ENCODE results near the gene GRIN3A.

Gene GRIN3A

GRCh38 chr9:101626295-101626694, 112.2 kb downstream of the GRIN3A start:
- ATAC-seq (ENCODE audit: insufficient read depth, low read depth) (no peak), DNase-seq (no peak)
- Histone ChIP-seq H2AFZ (ENCODE audit: low read depth, low read length) (no peak overlapping the region), H3K79me2 (ENCODE audit: insufficient read depth, low read length) (no peaks in the 10 kb centered on the region), H3K4me2 (ENCODE audit: insufficient read depth, low read length) (no peak overlapping the region), H3K9me3 (ENCODE audit: insufficient read depth, low read length, severe bottlenecking) (no peaks in the 10 kb centered on the region), H3K27ac (ENCODE audit: low read length) (no peak overlapping the region), H3K36me3 (ENCODE audit: insufficient read depth, low read length) (no peaks in the 10 kb centered on the region), H3K9ac (ENCODE audit: low read depth, low read length) (no peak overlapping the region), H3K27me3 (ENCODE audit: insufficient read depth, low read length, poor library complexity) (no peaks in the 10 kb centered on the region), H3K4me1 (ENCODE audit: insufficient read depth, low read length) (no peaks in the 10 kb centered on the region), H4K20me1 (ENCODE audit: insufficient read depth, low read length) (no peaks in the 10 kb centered on the region), H3K4me3 (ENCODE audit: low read depth in 1 of 2, low read length in 2 of 2) (no peak overlapping the region)
- TF ChIP-seq EZH2 (IDR thresholded peaks at IDR 0.05; ENCODE audit: borderline replicate concordance, low read depth, low read length, severe bottlenecking) (no peak), CTCF (IDR thresholded peaks at IDR 0.05; ENCODE audit: borderline replicate concordance, extremely low read depth, low read length, poor library complexity, severe bottlenecking) (no peak)

GRCh38 chr9:101625876-101626275, 112.6 kb downstream of the GRIN3A start:
- ATAC-seq (ENCODE audit: insufficient read depth, low read depth) (no peak), DNase-seq (no peak)
- TF ChIP-seq EZH2 (IDR thresholded peaks at IDR 0.05; ENCODE audit: borderline replicate concordance, low read depth, low read length, severe bottlenecking) = no peak
- no peak for TF ChIP-seq CTCF (IDR thresholded peaks at IDR 0.05; ENCODE audit: borderline replicate concordance, extremely low read depth, low read length, poor library complexity, severe bottlenecking)
- Histone ChIP-seq H3K4me3 (ENCODE audit: low read depth in 1 of 2, low read length in 2 of 2) (no peak overlapping the region), H3K27me3 (ENCODE audit: insufficient read depth, low read length, poor library complexity) (no peaks in the 10 kb centered on the region), H3K4me1 (ENCODE audit: insufficient read depth, low read length) (no peaks in the 10 kb centered on the region), H2AFZ (ENCODE audit: low read depth, low read length) (no peak overlapping the region), H3K27ac (ENCODE audit: low read length) (no peak overlapping the region), H4K20me1 (ENCODE audit: insufficient read depth, low read length) (no peaks in the 10 kb centered on the region), H3K79me2 (ENCODE audit: insufficient read depth, low read length) (no peaks in the 10 kb centered on the region), H3K4me2 (ENCODE audit: insufficient read depth, low read length) (no peak overlapping the region), H3K9me3 (ENCODE audit: insufficient read depth, low read length, severe bottlenecking) (no peaks in the 10 kb centered on the region), H3K9ac (ENCODE audit: low read depth, low read length) (no peak overlapping the region), H3K36me3 (ENCODE audit: insufficient read depth, low read length) (no peaks in the 10 kb centered on the region)

- no peak for ATAC-seq (ENCODE audit: insufficient read depth, low read depth)
- H3K36me3 ChIP-seq (ENCODE audit: insufficient read depth, low read length) = no peaks in the 10 kb centered on the region
- no peaks in the 10 kb centered on the region for H3K27me3 ChIP-seq (ENCODE audit: insufficient read depth, low read length, poor library complexity)
Measured at GRCh38 chr9:101620452-101620851, 118.0 kb downstream of the GRIN3A start.

More at GRCh38 chr9:101620452-101620851, 118.0 kb downstream of the GRIN3A start:
- DNase-seq = no peak
- Histone ChIP-seq H3K4me1 (ENCODE audit: insufficient read depth, low read length) (no peaks in the 10 kb centered on the region), H2AFZ (ENCODE audit: low read depth, low read length) (no peak overlapping the region), H3K9me3 (ENCODE audit: insufficient read depth, low read length, severe bottlenecking) (no peaks in the 10 kb centered on the region), H3K79me2 (ENCODE audit: insufficient read depth, low read length) (no peaks in the 10 kb centered on the region), H4K20me1 (ENCODE audit: insufficient read depth, low read length) (no peaks in the 10 kb centered on the region), H3K4me2 (ENCODE audit: insufficient read depth, low read length) (no peak overlapping the region), H3K27ac (ENCODE audit: low read length) (no peak overlapping the region), H3K9ac (ENCODE audit: low read depth, low read length) (no peak overlapping the region), H3K4me3 (ENCODE audit: low read depth in 1 of 2, low read length in 2 of 2) (no peak overlapping the region)
- TF ChIP-seq EZH2 (IDR thresholded peaks at IDR 0.05; ENCODE audit: borderline replicate concordance, low read depth, low read length, severe bottlenecking) = no peak
- no peak for TF ChIP-seq CTCF (IDR thresholded peaks at IDR 0.05; ENCODE audit: borderline replicate concordance, extremely low read depth, low read length, poor library complexity, severe bottlenecking)
